HG02798 (cell line): ENCODE data around the gene PVALEF.

Source experiments
- ATAC-seq: cut with Tn5 transposase; IDR thresholded peaks from one replicate; pipeline ENCODE4 v1.9.1; 2021; ENCODE audit warnings: mild to moderate bottlenecking; ENCODE audit not compliant: unreplicated experiment, poor library complexity

The PVALEF gene

GRCh38 chr17:81128338-81128737, 37.0 kb upstream of the PVALEF start:
- no peak for ATAC-seq

- no peak for ATAC-seq
Observed at GRCh38 chr17:81128774-81129173, 36.5 kb upstream of the PVALEF start.

GRCh38 chr17:81129289-81129688, 36.0 kb upstream of the PVALEF start:
- ATAC-seq: no peak

GRCh38 chr17:81129711-81130367, 35.5 kb upstream of the PVALEF start:
- no peak for ATAC-seq

- ATAC-seq: no peak
Observed at GRCh38 chr17:81130385-81131361, 34.6 kb upstream of the PVALEF start.

- no peak for ATAC-seq
Observed at GRCh38 chr17:81131486-81132196, 33.7 kb upstream of the PVALEF start.

GRCh38 chr17:81132197-81132540, 33.1 kb upstream of the PVALEF start:
- no peak for ATAC-seq

- no peak for ATAC-seq
Observed at GRCh38 chr17:81132770-81133723, 32.3 kb upstream of the PVALEF start.

- no peak for ATAC-seq
Observed at GRCh38 chr17:81134064-81134781, 31.1 kb upstream of the PVALEF start.

- ATAC-seq: no peak
Observed at GRCh38 chr17:81135505-81136278, 29.6 kb upstream of the PVALEF start.

GRCh38 chr17:81136366-81136765, 28.9 kb upstream of the PVALEF start:
- ATAC-seq: no peak

- ATAC-seq: no peak
Observed at GRCh38 chr17:81137248-81137647, 28.1 kb upstream of the PVALEF start.

- ATAC-seq: no peak
Observed at GRCh38 chr17:81138083-81138482, 27.2 kb upstream of the PVALEF start.

GRCh38 chr17:81138500-81138899, 26.8 kb upstream of the PVALEF start:
- no peak for ATAC-seq

- no peak for ATAC-seq
Observed at GRCh38 chr17:81139428-81139827, 25.9 kb upstream of the PVALEF start.

GRCh38 chr17:81140018-81140417, 25.3 kb upstream of the PVALEF start:
- ATAC-seq: no peak

- ATAC-seq: no peak
Observed at GRCh38 chr17:81140695-81141094, 24.6 kb upstream of the PVALEF start.
